ENCODE results near the gene PDCD1. TPM values are rescaled to one million over a fixed set of nuclear protein-coding genes. Genes with fewer than 3 reads are reported as not detected.

The PDCD1 gene
- total and polyA plus RNA-seq, 9 donors, result 0.13 to 0.57 (median 0.27) TPM; not detected in 2

- 72 to 78% (median 76%) methylated on average over 28 of the region's 28 CpGs for WGBS, 3 donors
- H3K9me3 ChIP-seq, result no peaks in the 10 kb centered on the region
- intact Hi-C loops (cut with DNase I), result no loop called here
- no peaks in the 10 kb centered on the region for H3K27me3 ChIP-seq
- peaks cover 2% of the 10 kb centered on the region for H3K4me1 ChIP-seq (ENCODE audit: insufficient read depth)
- H3K36me3 ChIP-seq, result no peaks in the 10 kb centered on the region
- no peak for DNase-seq
- H3K27ac ChIP-seq, result no peak overlapping the region
- no peak for TF ChIP-seq EP300 (IDR thresholded peaks at IDR 0.05)
- no peak for TF ChIP-seq CTCF (IDR thresholded peaks at IDR 0.05)
- no peak for TF ChIP-seq POLR2A (IDR thresholded peaks at IDR 0.05)
- H3K4me3 ChIP-seq, result no peak overlapping the region
These were observed 17.3 kb downstream of the PDCD1 start for GRCh38 chr2:241841181-241842066.

DNA sequence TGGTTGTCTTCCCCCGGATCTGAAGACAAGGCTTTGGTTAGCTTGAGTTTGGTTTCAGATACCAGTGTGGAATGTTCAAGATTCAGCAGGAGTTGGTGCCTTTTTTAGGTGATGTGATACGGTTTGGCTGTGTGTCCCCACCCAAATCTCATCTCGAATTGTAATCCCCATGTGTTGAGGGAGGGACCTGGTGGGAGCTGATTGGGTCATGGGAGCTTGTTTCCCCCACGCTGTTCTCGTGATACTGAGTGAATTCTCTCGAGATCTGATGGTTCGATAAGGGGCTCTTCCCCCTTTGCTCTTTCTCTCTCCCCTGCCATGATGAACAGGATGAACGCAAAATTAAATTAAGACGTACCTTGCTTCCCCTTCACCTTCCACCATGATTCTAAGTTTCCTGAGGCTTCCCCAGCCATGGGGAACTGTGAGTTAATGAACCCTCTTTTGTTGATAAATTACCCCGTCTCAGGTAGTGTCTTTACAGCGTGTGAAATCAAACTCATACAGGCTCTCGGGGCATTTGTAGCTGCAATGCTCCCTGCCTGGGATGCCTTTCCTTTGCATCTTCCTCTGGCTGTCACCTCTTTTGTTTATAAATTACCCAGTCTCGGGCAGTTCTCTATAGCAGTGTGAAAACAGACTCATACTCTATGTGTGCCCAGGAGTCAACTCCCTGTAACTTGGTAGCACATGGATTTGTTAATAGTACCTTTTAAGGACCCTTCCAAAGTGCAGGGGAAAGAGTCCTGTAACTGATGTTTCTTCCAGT is 21.3 kb downstream of the PDCD1 start:
- H3K4me3 ChIP-seq, result no peak overlapping the region
- TF ChIP-seq CTCF (IDR thresholded peaks at IDR 0.05) (no peak), EP300 (IDR thresholded peaks at IDR 0.05) (no peak), POLR2A (IDR thresholded peaks at IDR 0.05) (no peak)
- intact Hi-C loops (cut with DNase I), result no loop called here
- H3K36me3 ChIP-seq, result no peaks in the 10 kb centered on the region
- H3K27ac ChIP-seq, result no peak overlapping the region
- no peak for DNase-seq
- H3K27me3 ChIP-seq, result no peaks in the 10 kb centered on the region
- 46 to 54% (median 49%) methylated on average over 13 of the region's 13 CpGs for WGBS, 3 donors
- H3K9me3 ChIP-seq, result no peaks in the 10 kb centered on the region
- no peaks in the 10 kb centered on the region for H3K4me1 ChIP-seq (ENCODE audit: insufficient read depth)

GRCh38 chr2:241836292-241836691 is 22.4 kb downstream of the PDCD1 start:
- Histone ChIP-seq H3K4me1 (ENCODE audit: insufficient read depth) (no peaks in the 10 kb centered on the region), H3K36me3 (no peaks in the 10 kb centered on the region), H3K27ac (no peak overlapping the region), H3K27me3 (no peaks in the 10 kb centered on the region), H3K4me3 (no peak overlapping the region), H3K9me3 (no peaks in the 10 kb centered on the region)
- intact Hi-C loops (cut with DNase I), result no loop called here
- DNase-seq, result no peak
- 41 to 46% (median 41%) methylated on average over 6 of the region's 6 CpGs for WGBS, 3 donors
- TF ChIP-seq POLR2A (IDR thresholded peaks at IDR 0.05) (no peak), CTCF (IDR thresholded peaks at IDR 0.05) (no peak), EP300 (IDR thresholded peaks at IDR 0.05) (no peak)

DNA sequence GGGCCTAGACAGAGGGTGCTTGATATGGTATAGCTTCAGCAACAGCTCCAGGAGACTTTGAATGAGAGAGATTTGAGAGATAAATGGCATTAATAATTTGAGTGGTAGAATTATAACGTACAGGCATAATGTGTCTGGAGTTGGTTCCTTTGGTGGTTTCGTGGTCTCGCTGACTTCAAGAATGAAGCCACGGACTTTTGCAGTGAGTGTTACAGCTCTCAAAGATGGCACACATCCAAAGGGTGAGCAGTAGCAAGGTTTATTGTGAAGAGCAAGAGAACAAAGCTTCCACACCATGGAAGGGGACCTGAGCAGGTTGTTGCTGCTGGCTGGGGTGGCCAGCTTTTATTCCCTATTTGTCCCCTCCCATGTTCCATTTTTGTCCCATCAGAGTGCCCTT is 23.1 kb downstream of the PDCD1 start:
- no peak for DNase-seq
- Histone ChIP-seq H3K4me3 (no peak overlapping the region), H3K36me3 (no peaks in the 10 kb centered on the region), H3K27ac (no peak overlapping the region), H3K4me1 (ENCODE audit: insufficient read depth) (no peaks in the 10 kb centered on the region), H3K9me3 (no peaks in the 10 kb centered on the region), H3K27me3 (no peaks in the 10 kb centered on the region)
- WGBS, 3 donors, result 69 to 87% (median 71%) methylated on average over 4 of the region's 4 CpGs
- intact Hi-C loops (cut with DNase I), result no loop called here
- TF ChIP-seq EP300 (IDR thresholded peaks at IDR 0.05) (no peak), POLR2A (IDR thresholded peaks at IDR 0.05) (no peak), CTCF (IDR thresholded peaks at IDR 0.05) (no peak)

Measured in ovary (tissue), 9 donors.